HG02610 (cell line): ENCODE results near the gene BAG3.
"Not testable (repeated sequence)": the region's sequence is repeated elsewhere in the genome, so short reads cannot be mapped to it uniquely, and the experiment has no call there.

ENCODE experiments used
- ATAC-seq: cut with Tn5 transposase; IDR thresholded peaks from one replicate; pipeline ENCODE4 v1.9.1; 2021; ENCODE audit warnings: mild to moderate bottlenecking, moderate library complexity; ENCODE audit not compliant: unreplicated experiment

Gene BAG3

DNA sequence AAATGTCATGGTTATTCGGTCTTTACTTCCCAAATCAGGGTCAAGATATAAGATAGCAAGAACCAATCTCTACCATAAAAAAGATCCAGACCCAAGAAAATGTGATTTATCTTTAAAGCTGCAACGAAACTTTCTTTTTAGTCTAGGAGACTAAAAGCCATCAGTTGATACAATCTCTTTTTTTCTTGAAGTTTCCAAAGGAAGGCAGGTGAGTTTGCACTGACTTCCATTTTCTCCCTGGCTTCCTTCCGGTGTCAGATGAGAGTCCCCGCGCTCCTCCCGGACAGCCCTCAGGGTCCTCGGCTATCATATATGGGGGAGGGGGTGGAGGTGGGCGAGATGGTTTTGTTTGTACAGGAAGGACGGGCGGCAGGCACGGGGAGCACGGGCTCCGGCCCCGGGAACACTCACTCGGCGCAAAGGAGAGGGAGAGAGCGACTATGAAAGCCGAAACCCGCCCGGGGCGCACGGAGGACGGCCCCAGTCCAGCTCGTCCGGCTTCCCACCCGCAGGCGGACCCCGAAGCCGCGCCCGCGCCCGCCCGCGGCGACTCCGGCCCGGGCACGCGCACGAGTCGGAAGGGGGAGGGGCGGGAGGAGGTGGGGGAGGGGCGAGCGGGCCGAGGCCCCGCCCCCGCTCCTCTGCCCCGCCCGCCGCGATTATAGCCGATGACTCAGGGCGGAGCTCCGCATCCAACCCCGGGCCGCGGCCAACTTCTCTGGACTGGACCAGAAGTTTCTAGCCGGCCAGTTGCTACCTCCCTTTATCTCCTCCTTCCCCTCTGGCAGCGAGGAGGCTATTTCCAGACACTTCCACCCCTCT, at the start of gene BAG3:
BAG3 (plus strand) TSS at position 689 of the 822 bp plus-strand sequence. CDS start 296 bp downstream, outside the sequence.
- peak; percentile 69 for ATAC-seq

DNA sequence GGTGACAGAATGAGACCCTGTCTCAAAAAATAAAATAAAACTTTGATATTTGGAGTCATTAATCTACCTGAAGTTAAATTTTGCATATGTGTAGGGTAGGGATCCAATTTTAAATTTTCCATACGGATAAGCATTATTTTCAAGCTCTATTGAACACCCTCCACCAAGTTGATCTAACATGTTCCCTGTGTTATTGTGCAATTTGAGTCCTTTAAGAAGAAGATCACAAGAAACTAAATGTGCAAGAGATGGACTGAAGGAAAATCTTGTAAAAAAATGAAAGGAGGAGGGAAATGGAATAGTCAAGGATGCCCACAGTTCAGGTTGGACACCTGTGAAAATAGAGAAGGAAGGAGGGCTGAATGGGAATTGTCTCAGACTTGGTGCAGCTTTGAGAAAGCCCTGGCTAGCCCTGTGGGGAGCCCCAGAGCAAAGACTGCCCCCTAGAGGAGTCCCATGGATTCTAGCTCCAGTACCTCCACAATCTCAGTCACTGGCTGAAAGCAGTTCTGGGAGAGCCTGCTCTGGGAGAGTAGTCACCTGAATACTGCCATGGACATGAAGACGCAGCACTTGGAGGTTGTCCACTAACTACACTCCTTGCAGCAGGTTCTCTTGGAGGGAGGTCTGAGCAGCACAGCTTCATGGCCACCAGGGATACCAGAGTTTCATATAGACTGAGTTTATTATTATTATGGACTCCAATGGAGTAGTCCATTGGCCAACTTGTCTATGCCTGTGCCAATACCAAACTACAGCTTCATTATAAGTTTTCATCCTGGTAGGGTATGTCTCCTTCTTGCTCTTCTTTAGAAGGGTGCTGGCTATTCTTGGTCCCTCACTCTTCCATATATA, 48.7 kb upstream of the BAG3 start:
- no peak for ATAC-seq

DNA sequence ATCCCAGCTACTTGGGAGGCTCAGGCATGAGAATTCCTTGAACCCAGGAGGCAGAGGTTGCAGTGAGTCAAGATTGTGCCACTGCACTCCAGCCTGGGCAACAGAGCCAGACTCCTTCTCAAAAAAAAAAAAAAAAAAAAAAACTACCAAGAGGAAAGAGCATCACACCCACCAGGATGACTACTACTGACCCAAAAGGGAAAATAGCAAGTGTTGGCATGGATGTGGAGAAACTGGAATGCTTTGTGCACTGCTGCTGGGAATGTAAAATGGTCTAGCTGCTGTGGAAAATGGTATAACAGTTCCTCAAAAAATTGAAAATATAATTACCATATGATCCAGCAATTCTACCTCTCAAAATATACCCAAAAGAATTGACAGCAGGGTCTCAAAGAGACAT, 46.7 kb upstream of the BAG3 start:
- ATAC-seq, result no peak

DNA sequence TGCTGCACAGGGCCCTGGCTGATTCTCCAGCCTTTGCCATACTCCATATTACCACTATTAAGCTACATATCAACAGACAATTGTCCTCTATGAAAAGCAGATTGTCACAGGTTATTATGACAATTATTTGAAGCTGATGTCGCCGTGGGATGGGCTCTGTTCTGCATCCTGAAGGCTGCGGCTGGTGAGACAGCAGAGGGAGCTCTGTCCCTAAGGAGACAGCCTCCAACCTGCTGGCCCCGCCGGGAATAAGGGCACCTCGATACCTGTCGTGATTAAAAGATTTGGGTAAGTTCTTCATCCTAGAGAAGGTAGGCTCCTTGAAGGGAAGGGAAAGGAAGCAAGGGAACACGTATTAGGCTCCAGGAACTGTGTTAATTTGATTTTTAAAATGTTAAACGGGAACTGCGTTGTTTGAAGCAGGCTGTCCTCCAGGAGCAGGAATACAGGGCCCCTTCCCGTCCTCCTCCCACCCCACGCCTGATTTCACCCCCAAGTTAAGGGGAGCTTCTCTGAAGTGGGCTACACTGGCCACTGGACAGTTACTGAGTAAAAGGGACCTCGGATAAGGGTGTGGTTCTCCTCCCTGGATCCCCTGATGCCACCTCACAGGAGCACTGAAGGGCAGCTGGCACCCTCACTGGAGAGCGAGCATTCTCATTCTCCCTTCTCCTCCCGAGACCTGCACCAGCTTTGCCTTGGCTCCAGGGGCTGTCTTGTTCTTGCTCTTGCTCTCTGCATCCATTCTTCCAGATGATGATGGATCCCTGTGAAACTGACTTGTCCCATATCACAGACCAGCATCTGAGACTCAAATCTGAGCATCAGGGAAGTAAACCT, 42.6 kb upstream of the BAG3 start:
- ATAC-seq, result no peak

DNA sequence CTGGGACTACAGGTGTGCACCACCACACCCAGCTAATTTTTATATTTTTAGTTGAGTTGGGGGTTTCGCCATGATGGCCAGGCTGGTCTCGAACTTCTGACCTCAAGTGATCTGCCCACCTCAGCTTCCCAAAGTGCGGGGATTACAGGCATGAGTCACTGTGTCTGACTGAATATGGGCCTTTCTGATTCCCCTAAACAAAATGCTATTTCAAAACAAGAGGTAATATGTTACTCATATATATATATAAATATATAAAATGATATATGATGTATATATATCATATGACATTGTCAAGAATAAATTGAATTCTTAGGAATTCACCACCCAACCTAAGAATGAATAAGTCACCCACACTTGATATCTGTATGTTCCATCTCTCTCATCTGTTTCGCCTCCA, 41.7 kb upstream of the BAG3 start:
- no peak for ATAC-seq

DNA sequence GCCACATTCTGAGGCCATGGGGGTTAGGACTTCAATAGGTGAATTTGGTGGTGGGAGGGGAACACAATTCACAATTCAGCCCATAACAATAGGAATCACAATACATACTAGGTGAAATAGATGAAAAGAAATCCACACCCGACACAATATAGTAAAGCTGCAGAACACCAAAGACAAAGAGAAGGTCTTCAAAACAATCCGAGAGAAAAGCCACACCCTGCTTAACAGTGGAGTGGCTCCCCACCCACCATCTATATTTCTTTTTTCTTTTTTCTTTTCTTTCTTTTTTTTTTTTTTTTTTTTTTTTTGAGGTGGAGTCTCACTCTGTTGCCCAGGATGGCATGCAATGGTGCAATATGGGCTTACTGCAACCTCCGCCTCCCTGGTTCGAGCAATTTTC, 39.7 kb upstream of the BAG3 start:
- no peak for ATAC-seq

DNA sequence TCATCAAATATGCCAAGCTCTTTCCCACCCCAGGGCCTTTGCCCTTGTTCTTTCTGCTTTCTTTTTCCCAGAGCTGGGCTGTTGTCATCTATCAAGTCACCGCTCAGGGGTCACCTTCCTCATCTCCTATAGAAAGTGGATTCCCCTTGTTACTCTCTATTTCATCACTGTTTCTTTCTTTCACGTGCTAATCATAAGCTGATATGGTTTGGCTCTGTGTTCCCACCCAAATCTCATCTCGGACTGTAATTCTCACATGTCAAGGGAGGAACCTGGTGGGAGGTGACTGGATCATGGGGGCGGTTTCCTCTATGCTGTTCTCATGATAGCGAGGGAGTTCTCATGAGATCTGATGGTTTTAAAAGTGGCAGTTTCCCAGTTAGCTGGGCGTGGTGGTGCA, 37.4 kb upstream of the BAG3 start:
- no peak for ATAC-seq

DNA sequence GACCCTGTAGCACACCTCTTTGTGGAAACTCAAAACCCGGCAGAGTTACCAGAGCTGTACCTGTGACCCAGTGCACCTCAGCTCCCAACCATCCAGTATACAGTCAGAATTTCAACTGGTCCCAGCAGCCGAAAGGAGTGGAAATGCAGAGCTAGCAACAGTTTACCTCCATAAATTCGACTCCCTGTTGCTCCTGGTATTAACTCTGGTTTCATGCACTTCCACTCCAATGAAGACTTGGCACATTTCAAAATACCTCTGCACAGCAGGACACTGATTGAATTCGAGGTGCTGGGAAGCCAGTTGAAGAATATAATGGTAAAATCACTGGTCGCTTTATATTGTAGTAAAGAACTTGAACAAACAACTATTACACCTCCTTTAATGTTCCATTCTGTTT, 36.5 kb upstream of the BAG3 start:
- ATAC-seq, result no peak

DNA sequence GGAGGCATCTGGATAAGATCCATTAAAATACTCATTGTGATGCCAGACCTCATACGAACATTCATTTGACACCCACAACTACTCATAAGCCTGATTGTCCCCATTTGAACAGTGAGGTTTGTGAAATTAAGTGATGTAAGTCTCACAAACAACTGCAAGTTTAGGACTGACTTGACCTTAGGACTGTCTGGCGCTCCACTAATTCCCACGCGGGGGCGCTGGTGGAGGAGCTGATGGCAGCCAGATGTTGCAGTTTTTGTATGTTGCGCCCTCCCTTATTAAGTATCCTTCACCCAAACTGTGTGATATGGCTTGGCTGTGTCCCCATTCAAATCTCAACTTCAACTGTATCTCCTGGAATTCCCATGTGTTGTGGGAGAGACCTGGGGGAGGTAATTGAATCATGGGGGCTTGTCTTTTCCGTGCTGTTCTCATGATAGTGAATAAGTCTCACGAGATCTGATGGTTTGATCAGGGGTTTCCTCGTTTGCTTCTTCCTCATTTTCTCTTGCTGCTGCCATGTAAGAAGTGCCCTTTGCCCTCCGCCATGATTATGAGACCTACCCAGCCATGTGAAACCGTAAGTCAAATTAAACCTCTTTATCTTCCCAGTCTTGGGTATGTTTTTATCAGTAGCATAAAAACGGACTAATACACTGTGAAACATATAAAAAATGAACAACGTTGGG, 34.2 kb upstream of the BAG3 start:
- no peak for ATAC-seq

DNA sequence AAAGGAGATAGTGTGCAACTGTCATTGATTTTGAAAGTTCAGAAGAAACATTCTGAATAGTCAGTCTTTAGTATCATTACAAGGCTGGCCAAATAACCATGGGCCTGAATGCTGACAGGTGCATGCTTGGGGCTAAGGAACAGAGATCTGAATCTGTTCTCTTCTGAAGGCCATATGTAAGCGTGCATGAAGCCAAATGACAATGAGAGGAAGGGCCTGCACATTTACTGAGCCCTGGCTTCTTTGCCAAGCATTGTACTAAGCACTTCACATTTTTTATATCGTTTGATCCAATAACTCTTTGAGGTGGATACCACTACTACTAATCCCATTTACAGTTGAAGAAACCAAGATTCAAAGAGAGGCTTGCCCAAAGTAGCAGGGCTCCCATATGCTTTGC, 32.0 kb upstream of the BAG3 start:
- ATAC-seq, result no peak

DNA sequence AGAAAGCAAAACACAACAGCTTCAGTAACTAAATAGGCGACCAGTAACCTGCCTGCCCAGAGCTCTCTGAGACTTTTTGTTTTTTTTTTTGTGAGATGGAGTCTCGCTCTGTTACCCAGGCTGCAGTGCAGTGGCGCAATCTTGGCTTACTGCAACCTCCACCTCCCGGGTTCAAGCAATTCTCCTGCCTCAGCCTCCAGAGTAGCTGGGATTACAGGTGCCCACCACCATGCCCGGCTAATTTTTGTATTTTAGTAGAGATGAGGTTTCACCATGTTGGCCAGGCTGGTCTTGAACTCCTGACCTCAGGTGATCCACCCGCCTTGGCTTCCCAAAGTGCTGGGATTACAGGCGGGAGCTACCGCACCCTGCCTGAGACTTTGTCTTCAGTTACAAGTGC, 31.4 kb upstream of the BAG3 start:
- ATAC-seq, result not testable (repeated sequence)

DNA sequence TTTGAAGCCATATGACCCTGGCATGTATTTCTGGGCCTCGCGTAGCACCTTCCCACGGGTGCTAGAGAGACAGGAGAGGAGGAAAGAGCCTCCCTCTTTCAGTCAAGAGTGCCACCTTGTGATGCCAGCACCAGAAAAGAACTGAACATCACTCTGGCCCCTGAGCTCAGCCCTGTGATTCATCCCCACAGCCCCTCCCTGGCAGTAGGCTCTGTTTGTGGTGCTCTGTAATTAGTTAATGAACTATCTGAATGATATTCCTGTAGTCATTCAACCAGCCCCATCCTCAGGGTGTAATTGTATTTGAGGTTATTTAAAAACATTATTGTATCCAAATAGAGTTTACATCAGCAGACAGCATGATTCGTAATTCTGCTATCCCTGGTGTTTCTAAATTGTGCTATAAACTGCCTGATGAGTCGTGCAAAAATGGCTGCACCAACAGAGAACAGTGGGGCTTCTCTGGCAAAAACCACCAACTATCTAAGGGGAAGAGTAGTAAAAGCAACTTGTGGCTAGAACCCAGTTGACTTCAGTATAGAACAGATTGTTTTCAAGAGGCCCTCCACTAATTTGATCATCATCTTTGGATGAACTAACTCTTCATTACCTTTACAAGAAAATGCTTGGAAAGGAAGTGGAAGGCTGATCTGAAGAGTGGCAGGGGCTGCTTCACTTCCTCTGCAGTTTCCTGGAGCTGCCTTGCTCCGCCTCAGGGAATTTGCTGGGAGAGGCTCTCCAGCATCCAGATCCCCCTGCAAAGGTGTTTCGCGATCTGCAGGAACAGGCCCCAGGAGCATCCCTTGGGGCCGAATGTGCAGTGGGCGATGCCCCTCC, 30.7 kb upstream of the BAG3 start:
- no peak for ATAC-seq

DNA sequence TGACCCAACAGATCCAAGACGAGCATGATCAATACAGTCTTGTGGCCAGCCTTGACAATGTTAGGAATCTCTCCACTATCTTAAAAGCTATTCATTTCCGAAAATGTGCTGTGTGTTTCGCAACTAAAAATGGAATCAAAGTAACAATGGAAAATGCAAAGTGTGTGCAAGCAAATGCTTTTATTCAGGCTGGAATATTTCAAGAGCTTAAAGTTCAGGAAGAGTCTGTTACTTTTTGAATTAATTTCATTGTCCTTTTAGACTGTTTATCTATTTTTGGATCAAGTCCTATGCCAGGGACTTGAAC, 30.1 kb upstream of the BAG3 start:
- no peak for ATAC-seq

DNA sequence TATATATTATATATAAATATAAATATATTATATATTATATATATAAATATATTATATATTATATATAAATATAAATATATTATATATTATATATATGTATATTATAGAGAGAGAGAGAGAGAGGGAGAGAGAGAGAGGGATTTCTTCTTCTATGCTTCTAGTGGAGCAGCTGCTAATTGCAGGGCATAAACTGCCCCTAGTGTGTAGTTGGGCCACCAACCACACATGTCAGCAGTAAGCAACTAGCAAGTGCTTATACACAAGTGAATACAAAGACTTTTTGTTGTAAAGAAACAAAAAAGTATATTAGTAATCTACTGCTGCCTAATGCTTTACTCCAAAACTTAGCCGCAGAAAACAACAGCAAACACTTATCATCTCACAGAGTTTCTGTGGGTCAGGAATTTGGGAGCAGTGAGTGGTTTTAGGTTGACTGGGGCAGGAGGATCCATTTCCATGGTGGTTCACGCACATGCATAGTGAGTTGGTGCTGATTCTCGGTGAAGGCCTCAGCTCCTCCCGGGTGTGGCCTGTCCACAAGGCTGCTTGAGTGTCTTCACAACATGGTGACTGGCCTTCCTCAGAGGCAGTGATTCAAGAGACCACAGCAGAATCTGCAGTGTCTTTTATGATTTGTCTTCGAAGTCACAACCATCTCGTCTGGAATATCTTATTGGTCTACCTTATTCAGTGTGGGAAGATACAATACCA, 25.5 kb upstream of the BAG3 start:
- no peak for ATAC-seq

DNA sequence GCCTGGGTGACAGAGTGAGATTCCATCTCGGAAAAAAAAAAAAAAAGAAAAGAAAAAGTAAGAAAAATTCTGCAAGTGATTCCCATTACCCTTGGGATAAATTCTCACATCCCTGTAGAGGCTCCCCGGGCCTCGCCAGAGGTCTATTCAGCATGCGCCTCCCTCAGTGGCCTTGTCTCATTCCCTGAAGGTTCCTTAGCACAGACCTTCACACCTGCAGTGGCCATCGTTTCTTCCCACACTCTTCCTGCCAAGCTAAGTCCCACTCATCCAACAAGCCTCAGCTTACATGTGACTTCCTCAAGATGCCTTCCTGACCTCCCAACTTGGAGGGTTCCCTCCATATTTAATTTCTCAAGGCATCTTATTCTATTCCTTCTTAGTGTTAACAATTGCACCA, 20.9 kb upstream of the BAG3 start:
- no peak for ATAC-seq

DNA sequence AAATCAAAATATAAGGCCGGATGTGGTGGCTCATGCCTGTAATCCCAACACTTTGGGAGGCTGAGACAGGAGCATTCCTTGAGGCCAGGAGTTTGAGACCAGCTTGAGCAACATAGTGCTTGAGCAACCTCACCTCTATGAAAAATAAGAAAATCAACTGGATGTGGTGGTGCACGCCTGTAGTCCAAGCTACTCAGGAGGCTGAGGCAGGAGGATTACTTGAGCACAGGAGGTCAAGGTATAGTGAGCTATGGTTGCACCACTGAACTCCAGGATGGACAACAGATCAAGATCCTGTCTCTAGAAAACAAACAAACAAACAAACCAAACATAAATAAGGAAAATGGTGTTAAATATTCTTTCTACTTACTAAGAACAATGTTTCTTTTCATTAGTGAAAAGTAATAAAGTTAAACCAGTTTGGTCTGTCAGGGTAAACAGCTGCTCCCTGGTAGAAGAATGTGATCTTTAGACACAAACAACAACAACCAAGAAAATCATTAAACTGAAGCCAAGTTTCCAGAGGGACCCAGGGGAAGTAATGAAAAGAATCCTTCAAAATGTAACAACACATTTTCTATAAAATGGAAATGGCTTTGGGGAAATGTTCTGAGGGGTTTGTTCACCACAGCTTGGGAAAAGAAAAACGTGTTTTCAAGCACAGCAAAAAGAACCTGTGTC, 17.5 kb upstream of the BAG3 start:
- ATAC-seq, result no peak

DNA sequence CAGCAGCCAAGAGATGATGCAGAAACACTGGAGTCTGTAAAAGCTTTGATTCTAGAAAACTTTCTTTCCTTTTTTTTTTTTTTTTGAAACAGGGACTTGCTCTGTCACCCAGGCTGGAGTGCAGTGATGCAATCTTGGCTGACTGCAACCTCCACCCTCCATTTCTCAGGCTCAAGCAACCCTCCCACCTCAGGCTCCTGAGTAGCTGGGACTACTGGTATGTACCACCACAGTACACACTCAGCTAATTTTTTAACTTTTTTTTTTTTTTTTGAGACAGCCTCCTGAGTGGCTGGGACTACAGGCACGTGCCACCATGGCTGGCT, 17.0 kb upstream of the BAG3 start:
- ATAC-seq, result no peak

DNA sequence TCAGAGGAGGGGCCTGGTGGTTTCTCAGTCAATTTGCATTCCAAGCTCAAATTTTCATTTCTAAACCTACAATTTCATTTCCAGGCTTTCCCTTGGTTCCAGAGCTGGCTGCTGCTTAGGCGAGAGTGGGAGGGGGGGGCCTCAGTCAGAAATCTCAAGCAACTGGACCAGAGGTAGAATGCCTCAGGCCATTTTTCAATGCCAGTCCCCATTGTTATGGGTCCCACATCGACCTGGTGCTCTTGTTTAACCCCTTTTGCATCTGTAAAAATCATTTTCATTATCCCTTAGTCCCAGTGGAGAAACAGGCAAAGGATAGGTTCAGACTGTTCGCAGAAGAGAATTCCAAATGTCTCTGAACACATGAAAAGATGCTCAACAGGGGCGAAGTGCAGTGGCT, 13.5 kb upstream of the BAG3 start:
- ATAC-seq, result no peak

DNA sequence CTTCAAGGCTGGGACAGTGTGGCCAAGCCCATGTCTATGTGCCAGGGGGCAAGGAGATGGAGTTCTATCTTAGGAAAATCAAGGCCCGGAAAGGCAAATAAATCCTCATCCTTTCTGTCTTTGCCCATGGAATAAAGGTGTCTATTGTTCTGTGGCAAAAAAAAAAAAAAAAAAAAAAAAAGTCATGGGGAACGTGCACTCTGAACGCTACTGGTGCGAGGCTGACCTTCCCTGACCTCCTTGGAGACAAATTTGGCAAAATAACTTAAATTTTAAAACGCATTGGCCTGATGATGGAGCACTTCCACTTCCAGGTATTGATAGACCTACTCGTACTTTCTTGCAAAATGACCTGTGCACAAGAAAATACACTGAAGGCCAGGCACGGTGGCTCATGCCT, 12.2 kb upstream of the BAG3 start:
- no peak for ATAC-seq
